DMS153 (cell line): ENCODE results near the gene HTT.

Experiments
- DNase-seq: peaks from one replicate; lab custom pipeline; 2025; lab: John Stamatoyannopoulos, UW

Gene HTT

DNA sequence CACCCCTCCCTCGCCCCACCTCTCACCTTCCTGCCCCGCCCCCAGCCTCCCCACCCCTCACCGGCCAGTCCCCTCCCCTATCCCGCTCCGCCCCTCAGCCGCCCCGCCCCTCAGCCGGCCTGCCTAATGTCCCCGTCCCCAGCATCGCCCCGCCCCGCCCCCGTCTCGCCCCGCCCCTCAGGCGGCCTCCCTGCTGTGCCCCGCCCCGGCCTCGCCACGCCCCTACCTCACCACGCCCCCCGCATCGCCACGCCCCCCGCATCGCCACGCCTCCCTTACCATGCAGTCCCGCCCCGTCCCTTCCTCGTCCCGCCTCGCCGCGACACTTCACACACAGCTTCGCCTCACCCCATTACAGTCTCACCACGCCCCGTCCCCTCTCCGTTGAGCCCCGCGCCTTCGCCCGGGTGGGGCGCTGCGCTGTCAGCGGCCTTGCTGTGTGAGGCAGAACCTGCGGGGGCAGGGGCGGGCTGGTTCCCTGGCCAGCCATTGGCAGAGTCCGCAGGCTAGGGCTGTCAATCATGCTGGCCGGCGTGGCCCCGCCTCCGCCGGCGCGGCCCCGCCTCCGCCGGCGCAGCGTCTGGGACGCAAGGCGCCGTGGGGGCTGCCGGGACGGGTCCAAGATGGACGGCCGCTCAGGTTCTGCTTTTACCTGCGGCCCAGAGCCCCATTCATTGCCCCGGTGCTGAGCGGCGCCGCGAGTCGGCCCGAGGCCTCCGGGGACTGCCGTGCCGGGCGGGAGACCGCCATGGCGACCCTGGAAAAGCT lies at the start of gene HTT, which contains the start of gene HTT-AS:
HTT (plus strand) TSS at position 604 of the 768 bp plus-strand sequence; CDS start at position 749, 145 bp downstream.
HTT-AS (minus strand) TSS at position 461 of the 768 bp plus-strand sequence.
- DNase-seq = peak; percentile 81

DNA sequence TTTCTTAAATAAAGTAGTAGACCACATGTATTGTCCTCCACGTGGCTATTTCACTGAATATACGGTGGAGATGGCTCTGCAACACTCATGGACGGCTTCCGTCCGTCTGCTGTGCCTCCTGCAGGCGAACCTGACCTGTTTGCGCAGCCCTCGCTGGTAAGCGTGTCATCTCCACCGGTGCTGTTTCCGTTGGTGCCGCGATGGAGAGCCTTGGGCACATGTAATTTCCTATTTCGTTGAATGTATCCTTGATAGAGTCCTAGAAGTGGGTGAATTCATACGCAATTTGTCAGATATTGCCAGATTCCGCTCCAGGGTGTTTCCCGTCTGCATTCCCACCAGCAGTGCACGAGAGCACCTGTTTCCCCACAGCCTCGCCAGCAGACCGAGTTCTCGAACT lies 48.6 kb upstream of the HTT start:
- DNase-seq = no peak

DNA sequence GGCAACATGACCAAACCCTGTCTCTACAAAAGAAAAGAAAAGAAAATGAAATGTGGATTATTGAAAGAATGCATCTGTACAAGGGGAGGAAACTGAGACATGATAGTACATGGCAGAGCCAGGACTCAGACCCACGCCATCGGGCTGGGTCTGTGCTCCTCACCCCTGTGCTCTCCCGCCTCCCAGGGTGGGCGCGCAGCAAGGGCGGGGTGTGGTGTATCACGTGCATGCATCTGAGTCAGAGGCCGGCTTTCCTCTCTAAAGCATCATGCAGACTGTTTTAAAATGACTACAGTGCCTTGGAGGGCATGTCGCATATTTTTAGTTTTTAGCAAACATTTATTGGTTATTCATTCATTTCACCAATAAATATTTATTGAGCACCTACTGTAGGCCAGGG lies 47.9 kb upstream of the HTT start:
- DNase-seq = no peak

DNA sequence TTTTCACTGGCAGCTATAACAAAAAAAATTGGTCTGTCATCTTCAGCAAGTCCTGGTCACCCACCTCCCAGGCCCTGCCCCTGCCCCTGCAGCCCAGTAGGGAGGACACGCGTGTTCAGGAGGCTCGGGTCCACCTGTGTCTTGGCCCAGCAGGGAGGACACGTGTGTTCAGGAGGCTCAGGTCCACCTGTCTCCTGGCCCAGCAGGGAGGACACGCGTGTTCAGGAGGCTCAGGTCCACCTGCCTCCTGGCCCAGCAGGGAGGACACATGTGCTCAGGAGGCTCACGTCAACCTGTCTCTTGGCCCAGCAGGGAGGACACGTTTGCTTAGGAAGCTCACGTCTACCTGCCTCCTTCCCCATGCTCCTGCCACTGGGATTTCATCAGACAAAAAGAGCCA lies 45.0 kb upstream of the HTT start:
- no peak for DNase-seq

DNA sequence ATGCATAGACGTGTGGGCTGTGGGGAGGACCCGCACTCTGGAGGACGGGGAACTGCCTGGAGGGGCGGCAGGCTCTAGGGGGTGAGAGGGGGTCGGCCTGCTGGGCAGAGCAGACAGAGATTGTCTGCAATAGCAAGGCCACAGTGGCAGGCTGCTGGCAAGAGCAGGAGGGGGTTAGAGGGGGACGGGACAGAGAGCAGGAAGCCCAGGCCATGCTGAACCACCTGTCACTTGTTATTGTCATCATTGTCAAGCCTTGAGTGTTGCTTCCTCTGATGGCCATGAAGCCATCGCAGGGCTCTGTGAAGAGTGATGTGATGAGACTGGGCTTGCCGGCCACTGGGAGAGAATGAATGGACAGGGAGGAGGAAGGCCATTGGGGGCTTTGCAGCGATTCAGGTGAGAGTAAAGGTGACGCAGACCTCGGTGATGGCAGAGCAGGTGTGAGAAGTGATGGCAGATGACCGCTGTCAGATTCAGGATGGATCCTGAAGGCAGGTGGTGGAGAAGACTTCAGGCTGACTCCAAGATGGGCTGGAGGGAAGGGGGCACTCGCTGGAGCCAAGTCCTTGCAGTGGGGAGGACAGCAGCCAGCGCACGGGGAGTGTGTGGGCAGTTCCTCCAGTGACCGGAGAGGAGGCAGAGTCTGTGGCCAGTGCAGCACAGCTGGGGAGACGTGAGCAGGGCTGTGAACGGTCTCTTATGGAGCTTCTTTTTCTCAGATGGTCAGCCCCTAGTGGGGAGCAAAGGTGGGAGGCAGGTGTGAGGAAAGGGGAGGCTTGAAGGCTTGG lies 43.7 kb upstream of the HTT start:
- no peak for DNase-seq

DNA sequence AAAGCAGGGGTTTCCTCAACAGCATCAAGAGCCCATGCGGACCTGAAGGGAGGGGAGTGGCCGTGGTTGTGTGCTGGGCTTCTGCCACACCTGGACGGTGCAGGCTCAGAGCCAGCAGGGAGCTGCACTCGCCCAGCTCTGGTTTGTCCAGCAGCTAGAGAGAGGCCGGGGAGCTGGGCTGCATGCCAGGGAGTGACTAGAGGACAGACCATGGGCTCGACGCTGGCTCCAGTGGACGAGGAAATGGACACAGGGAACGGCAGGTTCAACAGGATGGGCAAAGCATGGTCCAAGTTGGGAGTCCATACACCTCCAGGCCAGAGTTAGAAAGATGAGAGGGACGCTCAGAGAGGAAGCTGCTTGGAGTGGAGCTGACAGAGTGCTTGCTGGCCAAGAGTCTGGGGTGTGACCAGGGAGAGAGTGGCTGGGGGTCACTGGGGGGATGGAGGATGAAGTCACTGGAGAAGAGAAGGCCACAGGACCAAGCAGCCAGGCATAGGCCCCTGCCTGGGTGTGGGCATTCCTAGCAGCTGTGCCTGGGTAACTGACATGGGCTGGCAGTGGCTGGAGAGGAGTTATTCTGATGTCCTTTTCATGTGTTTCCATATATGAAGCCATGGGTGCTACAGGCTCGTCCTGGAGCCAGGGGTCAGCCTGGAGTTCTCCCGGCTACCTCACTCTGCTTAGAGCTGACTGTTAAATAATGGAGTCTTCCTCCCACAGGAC lies 43.0 kb upstream of the HTT start:
- no peak for DNase-seq

DNA sequence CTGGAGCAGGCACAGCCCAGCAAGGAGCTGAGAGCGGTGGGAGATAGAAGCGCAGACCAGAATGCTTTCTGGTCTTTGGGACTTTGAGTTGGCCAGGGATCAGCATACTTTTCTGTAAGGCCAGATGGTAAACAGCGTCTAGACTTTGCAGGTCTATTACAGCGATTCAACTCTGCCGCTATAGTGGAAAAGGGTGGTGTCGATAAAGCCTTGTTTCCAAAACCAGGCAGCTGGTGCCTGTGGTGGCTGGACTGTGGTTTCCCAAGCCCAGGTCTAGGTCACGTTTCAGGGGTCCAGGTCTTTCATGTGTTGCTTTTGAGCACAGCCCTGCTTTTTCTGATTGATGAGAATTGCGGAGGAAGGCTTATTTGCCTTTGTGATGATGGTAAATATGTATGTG lies 40.2 kb upstream of the HTT start:
- DNase-seq = no peak

DNA sequence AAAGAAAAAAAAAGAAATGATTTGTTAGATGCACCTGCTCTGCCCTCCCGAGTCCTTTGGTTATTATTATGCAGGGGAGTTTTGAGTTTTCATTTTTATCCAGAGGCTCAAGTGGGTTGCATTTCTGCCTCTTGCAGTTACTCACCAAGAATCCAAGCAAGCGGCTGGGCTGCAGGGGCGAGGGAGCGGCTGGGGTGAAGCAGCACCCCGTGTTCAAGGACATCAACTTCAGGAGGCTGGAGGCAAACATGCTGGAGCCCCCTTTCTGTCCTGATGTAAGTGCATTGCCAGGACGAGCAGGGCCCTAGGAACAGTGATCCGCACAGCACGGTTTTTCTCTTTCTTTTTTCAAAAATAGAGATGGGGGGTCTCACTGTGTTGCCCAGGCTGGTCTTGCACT lies 39.2 kb upstream of the HTT start:
- DNase-seq = no peak

DNA sequence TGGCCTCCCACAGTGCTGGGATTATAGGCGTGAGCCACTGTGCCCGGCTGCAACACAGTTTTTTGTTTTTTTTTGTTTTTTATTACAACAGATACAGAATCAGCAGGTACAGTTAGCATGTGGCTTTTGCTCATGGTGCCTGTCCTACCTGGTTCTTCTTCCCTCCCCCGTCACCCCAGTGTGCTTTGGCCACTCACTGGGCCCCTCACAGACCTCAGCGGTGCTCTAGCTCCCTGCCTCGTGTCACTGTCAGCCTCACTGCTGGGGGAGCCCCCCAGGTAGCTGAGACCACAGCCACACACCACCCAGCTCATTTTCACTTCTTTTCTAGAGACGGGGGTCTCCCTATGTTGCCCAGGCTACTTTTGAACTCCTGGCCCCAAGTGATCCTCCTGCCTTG lies 38.8 kb upstream of the HTT start:
- no peak for DNase-seq

DNA sequence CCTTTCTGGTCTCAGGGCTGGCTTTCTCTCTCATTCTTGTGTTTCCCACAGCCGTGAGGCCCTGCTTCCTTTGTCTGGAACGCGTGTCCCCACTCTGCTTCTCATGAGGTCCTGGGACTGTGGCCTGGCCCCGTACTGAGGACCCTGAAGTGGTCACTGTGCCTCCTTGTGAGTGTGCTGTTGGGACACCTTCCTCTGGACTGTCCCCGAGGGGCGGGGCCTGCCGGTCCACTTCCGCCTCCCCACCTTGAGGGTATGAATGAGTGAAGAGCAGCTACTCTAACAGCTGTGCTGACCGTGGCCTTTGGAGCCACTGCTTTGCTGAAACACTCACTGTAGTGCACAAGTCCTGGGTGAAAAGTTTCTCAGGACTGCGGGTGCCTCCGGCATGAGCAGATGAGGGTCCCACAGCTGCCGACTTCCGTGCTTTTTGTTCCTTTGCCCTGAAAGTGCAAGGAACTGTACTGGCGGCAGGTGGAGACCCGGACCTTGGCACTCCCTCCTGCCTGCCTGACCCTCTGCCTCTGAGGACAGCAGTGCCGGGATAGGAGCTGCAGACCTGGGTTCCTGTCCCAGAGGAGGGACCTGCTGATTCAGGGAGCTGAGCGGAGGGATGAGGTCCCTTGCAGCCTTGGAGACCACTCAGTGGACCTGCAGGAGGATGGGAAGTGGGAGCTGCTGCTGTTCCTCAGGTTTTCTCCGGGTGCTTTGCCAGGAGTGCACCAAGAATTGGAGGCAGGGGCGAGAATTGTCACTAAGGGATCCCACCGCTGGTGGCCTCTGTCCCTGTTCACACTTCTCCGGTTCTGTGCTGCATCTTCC lies 38.1 kb upstream of the HTT start:
- DNase-seq = no peak

DNA sequence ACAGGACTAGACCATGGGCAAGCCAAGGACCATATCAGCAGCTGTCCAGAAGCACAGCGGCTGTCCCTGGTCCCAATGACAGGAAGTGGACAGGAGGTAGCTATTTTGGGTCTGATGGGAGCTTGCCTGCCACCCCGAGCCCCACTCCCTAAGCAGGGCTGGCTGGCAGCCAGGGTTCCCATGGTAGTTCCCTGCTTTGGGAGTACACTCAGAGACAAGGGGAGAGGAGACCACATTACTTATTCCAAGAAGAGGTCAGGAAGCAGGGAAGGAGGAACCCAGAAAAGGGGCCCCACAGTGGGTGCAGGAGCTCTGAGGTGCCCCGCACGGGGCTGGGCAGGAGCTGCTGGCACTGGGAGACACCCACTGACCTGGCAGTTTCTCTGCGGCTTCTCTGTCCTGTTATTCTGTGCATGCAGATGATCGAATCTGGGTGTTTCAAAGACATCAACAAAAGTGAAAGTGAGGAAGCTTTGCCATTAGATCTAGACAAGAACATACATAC lies 36.5 kb upstream of the HTT start:
- no peak for DNase-seq

DNA sequence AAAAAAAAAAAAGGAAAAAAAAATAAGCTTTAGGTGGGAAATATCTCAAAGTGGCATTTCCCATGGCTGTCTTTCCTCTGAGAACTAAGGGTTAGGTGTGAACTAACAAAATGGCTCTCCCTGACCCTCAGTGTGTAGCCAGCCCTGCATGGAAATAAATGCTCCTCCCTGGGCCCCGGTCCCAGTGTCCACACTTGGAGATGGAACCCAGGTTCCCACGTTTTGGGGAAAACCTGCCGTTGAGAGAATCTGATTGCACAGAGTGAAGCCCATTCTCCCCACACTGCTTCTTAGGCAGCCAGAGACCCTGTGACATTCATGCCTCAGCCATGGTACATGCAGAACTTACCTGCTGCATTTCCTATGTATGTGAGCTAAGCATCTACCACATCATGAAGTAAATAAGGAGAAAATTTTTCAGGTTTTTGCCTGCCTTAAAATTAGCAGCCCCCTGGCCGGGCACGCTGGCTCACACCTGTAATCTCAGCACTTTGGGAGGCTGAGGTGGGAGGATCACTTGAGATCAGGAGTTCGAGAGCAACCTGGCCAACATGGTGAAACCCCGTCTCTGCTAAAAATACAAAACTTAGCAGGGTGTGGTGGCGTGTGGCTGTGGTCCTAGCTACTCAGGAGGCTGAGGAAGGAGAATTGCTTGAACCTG lies 34.6 kb upstream of the HTT start:
- no peak for DNase-seq

DNA sequence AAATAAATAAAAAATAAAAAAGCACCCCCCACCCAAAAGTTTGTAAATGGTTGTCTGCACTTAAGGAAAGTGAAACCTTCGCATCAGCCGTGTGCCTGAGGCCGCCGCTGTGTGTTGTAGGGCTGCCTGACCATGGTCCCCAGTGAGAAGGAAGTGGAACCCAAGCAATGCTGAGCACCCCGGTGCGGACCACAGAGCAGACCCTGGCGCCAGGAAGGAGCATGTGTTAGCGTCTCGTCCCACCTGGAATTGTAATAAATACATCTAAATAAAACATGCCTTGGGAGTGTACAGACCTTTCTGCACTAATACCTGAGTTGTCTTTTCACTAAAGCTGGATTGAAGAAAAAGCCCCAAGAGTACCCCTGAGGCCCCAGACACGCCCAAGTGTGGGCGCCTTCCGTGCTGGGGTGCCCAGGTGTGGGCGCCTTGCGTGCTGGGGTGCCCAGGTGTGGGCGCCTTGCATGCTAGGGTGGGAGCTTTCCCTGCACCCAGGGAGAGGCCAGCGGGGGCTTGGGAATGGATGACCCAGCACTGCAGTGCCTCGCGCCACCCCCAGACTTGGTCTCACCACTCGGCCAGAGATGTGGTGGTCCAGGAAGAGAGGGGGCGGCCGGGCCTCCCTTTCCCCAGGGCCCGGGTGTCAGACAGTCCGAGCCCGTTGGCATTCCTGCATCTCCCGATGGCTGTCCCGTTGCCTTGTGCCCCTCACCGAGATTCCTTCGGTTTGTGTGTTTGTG lies 33.9 kb upstream of the HTT start:
- DNase-seq = no peak

DNA sequence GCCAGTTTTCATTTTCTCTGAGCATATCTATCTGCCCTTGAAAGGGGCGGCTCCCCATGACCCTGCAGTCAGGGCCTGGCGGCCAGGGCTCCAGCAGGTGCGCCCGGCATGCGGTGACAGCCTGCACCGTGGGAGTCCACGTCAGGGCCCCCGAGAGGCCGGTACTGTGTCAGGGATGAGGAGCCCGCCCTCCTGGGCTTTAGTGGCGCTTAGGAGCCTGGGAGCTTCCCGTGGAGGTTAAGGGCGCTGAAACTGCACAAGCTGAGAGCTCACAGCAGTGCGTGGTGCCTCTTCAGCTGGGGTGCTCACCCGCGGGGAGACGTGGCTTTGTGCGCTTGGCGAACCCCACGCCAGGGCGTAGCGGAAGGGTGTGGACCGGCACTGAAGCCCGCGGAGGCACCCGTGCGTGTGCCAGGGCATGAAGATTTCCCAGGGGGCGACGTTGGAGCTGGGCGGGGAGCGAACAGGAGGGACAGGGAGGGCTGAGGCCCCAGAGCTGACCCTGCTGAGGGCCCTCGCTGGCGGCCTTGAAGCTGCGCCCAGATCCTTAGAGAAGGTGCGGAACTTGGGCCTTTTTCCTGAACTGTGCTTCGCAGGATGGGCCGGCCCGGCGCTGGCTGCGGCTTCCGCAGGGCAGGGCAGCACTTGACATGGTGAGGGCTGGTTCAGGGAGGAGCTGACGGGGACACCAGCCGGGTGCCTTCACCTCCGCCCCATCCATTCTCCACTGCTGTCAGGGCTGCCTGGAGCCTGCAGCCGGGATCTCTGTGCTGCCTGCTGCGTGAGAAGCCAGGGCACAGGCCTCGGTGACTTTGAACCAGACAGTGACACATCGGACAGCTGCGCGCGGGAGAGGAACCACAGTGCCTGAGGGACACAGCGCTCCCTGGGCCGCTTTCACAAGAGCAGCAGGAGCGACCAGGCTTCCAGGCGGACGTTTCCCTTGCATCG lies 33.0 kb upstream of the HTT start:
- no peak for DNase-seq

DNA sequence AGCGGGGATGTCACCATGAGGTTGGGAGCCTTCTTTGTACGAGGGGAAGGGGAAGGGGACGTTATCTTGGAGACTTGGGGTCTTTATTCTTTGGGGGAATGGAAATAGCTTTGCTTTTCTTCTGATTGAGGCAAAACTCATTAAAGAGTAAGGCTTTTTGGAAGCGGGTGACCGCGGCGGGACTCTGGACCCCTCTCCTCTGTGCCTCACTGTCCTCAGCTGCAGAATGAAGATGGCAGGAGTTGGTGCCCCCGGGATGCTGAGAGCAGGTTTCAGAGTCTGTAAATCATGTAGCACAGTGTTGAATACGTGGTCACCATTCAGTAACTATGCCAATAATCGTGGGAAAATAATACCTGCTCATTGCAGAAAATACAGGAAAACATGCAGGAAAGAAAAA lies 32.3 kb upstream of the HTT start:
- DNase-seq = no peak

DNA sequence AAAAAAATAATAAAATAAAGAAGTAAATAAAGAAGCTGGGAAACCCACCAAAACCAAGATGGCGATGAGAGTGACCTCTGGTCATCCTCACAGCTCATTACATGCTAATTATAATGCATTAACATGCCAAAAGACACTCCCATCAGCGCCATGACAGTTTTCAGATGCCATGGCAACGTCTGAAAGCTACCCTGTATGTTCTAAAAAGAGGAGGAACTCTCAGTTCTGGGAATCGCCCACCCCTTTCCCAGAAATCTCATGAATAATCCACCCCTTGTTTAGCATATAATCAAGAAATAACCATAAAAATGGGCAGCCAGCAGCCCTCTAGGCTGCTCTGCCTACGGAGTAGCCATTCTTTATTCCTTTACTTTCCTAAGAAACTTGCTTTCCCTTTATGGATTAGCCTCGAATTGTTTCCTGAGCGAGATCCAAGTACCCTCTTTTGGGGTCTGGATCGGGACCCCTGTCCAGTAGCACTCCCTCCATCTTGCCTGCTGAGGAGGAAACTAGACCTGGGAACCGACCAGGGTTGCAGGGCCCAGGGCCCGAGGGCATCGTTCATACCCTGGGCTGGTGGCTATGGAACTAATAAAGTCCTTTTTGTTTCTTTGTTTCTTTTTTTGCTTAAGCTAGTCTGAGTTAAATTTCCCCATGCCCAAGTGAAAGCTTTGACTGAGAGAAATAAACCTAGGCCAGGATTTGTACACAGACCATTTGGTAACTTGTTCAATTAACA lies 31.0 kb upstream of the HTT start:
- DNase-seq = no peak

DNA sequence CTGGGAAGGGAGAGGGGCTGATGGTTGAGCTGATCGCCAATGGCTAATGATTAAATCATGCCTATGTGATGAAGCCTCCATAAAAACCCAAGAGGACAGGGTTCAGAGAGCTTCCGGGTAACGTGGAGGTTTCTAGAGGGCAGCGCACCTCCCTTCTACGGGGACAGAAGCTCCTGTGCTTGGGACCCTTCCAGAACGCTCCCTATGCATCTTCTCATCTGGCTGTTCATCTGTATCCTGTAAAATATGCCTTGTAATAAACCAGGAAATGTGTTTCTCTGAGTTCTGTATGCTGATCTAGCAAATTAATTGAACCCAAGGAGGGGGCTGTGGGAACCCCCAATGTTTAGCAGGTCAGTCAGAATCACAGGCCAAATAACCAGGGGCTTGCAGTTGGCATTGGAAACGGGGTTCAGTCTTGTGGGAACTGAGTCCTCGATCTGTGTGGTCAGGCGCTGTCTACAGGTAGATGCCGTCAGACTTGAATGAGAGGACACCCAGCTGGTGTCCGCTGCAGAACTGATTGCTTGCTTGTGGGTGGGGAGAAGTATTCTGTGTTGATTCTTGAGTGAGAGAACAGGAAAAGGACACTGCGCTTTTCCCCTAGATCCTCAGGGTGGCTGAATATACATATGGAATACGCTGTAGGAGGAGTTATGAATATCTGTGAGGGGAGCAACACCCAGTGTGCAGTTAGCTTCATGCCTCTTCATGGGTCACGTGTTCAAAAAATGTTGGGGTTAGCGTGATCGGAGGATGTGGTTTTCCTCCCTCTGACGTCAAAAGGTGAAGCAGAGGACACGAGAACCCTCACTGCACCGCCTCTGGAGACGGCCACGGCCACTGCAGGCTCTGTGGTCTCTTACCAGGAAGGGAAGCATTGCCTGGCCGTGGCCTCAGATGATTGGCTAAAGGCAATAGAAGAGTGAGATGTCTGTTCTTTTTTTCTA lies 29.3 kb upstream of the HTT start:
- no peak for DNase-seq
